Activated naive CD4-positive, alpha-beta T cell treated with anti-CD3 and anti-CD28 coated beads, Interleukin-2, amount 10 ng/mL, durations not matched to agents 7 days and 5 days (primary cell): ENCODE data around the gene TRERF1.
A peak's percentile ranks its signal among the peaks of the same experiment; 100 is the strongest.

Experiments
- CTCF ChIA-PET: fragments of 350-600 bp; sonication (Branson Sonifier 250); formaldehyde crosslinking; loops from one replicate; lab custom pipeline; 2021; ENCODE audit warnings: antibody characterized with exemption; lab: Charles Lee
- DNase-seq: peaks from one replicate; pipeline ENCODE4 v3.0.0-alpha.2; 2020
- H3K27ac Mint-ChIP-seq: one replicate; pipeline ENCODE4 v1.8.0; 2021; ENCODE audit warnings: mild to moderate bottlenecking, moderate library complexity, mixed read lengths
- H3K27me3 Mint-ChIP-seq: one replicate; pipeline ENCODE4 v1.8.0; 2021; ENCODE audit warnings: mild to moderate bottlenecking, mixed read lengths
- H3K36me3 Mint-ChIP-seq: one replicate; pipeline ENCODE4 v1.8.0; 2021; ENCODE audit warnings: mixed read lengths
- H3K4me1 Mint-ChIP-seq: one replicate; pipeline ENCODE4 v1.8.0; 2021; ENCODE audit warnings: mixed read lengths
- H3K4me3 Mint-ChIP-seq: one replicate; pipeline ENCODE4 v1.8.0; 2021; ENCODE audit warnings: mild to moderate bottlenecking, moderate library complexity, mixed read lengths
- H3K9me3 Mint-ChIP-seq: one replicate; pipeline ENCODE4 v1.8.0; 2021; ENCODE audit warnings: mixed read lengths

Gene TRERF1

DNA sequence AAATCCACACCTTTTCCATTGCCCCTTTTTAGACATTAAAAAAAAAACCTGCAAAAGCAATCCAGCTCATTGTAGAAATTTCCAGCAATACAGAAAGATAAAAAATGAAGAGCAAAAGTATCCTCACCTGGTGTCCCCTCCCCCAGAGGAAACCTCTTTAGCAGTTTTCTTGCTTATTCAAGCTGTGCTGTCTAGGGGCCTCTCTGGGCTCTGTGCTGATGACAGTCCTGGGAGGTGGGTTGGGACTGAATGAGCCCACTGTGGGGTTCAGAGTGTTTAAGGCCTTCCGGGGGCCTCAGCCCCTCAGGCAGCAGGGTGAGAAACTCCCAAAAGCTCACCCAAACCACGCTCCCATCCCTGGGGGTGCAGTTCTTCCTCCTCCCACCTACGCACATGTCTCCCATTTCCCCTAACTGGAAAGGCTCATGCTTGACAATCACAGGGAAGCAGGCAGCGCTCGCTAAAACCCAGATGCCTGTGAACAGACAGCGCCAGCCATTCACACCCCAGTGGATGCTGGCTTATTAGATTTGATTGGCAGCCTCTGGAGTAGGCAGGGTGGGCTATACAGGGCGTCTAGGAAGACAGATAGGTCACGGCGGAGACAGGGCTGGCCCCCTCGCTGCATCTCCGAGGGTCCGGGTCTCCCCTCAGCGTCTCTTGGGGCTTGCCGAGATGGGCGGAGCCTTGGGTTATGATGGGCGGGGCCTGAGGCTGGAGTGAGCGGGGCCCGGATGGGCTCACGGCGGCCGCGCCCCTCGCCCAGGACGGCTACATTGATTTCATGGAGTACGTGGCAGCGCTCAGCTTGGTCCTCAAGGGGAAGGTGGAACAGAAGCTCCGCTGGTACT lies 274.0 kb downstream of the TRERF1 start:
- H3K36me3 Mint-ChIP-seq, result no peaks in the 10 kb centered on the region
- DNase-seq, result peak; percentile 35
- H3K4me3 Mint-ChIP-seq, result no peak overlapping the region
- H3K9me3 Mint-ChIP-seq, result no peaks in the 10 kb centered on the region
- no peaks in the 10 kb centered on the region for H3K4me1 Mint-ChIP-seq
- H3K27ac Mint-ChIP-seq, result no peak overlapping the region
- CTCF ChIA-PET, result interaction anchor here (0.8 to 1.4 kb wide), 2 partner anchors 8 to 13 kb away, joined by 3 read pairs; no protein-coding TSS in a partner anchor
- peaks cover 31% of the 10 kb centered on the region for H3K27me3 Mint-ChIP-seq

- H3K27me3 Mint-ChIP-seq, result peaks cover 31% of the 10 kb centered on the region
- no peaks in the 10 kb centered on the region for H3K9me3 Mint-ChIP-seq
- CTCF ChIA-PET, result interaction anchor here (1.3 kb wide), 1 partner anchor 37 kb away, joined by 3 read pairs; no protein-coding TSS in a partner anchor
- H3K36me3 Mint-ChIP-seq, result no peaks in the 10 kb centered on the region
- no peak overlapping the region for H3K4me3 Mint-ChIP-seq
- H3K27ac Mint-ChIP-seq, result no peak overlapping the region
- no peaks in the 10 kb centered on the region for H3K4me1 Mint-ChIP-seq
- no peak for DNase-seq
Observed at GRCh38 chr6:42176981-42177380, 274.7 kb downstream of the TRERF1 start.

DNA sequence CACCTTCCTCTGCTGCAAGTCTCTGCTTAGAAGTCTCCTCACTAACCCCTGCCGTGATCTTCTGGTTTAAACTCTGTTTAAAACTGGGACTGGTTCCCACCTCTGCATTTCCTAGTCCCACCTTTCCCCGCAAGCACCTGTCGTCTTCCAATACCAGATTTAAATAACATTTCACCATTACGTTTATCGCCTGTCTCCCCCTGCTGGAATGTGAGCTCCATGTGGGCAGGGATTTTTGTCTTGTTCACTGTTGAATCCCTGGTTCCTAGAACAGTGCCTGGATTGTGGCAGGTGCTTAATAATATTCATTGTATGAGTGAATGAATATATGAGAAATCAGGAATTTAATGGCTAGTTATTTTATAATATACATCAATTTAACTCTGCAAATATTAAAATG lies 275.9 kb downstream of the TRERF1 start:
- H3K4me3 Mint-ChIP-seq, result no peak overlapping the region
- CTCF ChIA-PET, result interaction anchor here (1.3 kb wide), 1 partner anchor 39 kb away, joined by 3 read pairs; no protein-coding TSS in a partner anchor
- H3K4me1 Mint-ChIP-seq, result no peaks in the 10 kb centered on the region

More for the DNA sequence above, 275.9 kb downstream of the TRERF1 start:
- DNase-seq, result no peak
- peaks cover 31% of the 10 kb centered on the region for H3K27me3 Mint-ChIP-seq
- H3K36me3 Mint-ChIP-seq, result no peaks in the 10 kb centered on the region
- H3K9me3 Mint-ChIP-seq, result no peaks in the 10 kb centered on the region
- H3K27ac Mint-ChIP-seq, result no peak overlapping the region
